ENCODE measurements around the gene SERPINA1.

Gene SERPINA1

DNA sequence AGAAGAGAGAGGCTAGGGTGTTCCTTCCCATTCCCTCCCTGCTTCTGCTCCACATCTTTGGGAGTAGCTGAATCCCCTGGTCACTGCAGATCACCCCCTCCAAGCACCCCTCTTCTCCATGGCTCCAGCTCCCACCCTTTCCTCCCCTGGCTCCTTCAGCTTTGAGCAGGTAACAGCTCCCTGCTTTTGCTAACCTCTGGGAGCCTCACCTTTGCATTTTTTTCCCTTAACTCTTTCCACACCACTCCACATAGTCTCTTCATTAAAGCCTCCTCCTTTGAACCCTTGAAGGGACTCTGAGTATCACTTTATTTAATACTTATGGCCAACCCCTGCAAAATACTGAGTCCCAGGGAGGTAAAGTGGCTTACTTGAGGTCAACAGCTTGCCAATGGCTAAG is 39.6 kb downstream of the SERPINA1 start:
- TF ChIP-seq TAF1 (IDR thresholded peaks at IDR 0.05; ENCODE audit: borderline replicate concordance, insufficient read depth, low read length), result no peak
- TF ChIP-seq SIN3A (IDR thresholded peaks at IDR 0.05; ENCODE audit: borderline replicate concordance, insufficient read depth, low read length), result no peak
- no peak for TF ChIP-seq FOXP2 (optimal IDR thresholded peaks at IDR 0.05; ENCODE audit: borderline replicate concordance, extremely low read depth, extremely low read length, insufficient read depth)
- no peak for TF ChIP-seq POLR2AphosphoS5 (IDR thresholded peaks at IDR 0.05; ENCODE audit: low read depth, low read length)
- no peak for TF ChIP-seq REST (IDR thresholded peaks at IDR 0.05; ENCODE audit: insufficient read depth in 1 of 2, low read depth in 2 of 2, low read length in 2 of 2)

DNA sequence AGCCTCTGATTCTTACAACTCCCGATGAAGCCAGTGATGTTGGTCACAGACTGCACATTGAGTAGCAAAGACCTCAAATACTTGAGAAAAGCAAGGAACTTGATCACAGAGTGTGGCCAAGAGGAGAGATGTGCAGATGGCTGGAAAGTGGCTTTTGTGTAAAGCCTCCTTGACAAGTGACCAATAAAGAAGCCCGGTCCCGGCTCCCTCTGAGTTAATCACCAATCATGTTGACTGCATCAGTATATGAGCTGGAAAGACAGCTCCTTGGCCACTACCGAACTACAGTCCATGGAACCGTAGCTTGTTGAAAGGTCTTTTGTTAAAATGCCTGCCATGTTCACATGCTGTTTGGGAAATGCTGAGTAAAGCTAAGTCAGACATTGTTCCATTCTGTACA is 41.6 kb downstream of the SERPINA1 start:
- no peak for TF ChIP-seq POLR2AphosphoS5 (IDR thresholded peaks at IDR 0.05; ENCODE audit: low read depth, low read length)
- TF ChIP-seq FOXP2 (optimal IDR thresholded peaks at IDR 0.05; ENCODE audit: borderline replicate concordance, extremely low read depth, extremely low read length, insufficient read depth), result no peak

DNA sequence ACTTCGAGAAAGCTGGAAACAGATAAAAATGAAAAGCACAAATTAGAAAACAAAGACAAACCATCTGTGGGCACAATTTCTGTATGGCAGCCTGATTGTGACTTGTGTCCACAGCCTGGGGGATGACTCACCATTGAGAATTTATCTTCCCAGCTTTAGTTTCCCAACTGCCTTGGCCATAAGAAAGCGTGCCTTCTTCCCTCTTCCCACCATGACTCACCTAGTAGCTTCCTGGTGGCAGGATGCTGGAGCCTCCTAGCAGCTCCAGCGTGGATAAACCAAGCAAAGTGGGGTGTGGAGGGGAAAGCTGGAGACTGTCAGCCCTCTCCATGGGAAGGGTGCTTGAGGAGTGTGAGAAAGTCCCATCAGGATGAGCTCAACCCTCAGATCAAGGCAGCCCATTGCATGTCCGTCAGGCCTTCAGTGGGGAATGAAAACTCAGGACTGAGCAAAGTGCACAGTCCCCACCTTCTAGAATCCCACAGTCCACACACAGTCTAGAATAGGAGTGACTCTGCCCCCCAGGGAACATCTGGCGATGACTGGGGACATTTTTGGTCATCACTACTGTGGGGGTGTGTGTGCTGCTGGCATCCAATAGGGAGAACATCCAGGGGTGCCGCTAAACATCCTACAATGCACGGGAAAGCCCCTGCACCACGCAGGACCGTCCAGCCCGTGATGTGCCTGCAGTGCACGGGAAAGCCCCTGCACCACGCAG is 42.9 kb downstream of the SERPINA1 start:
- no peak for TF ChIP-seq REST (IDR thresholded peaks at IDR 0.05; ENCODE audit: insufficient read depth in 1 of 2, low read depth in 2 of 2, low read length in 2 of 2)

- TF ChIP-seq POLR2AphosphoS5 (IDR thresholded peaks at IDR 0.05; ENCODE audit: low read depth, low read length) (no peak), REST (IDR thresholded peaks at IDR 0.05; ENCODE audit: insufficient read depth in 1 of 2, low read depth in 2 of 2, low read length in 2 of 2) (no peak), FOXP2 (optimal IDR thresholded peaks at IDR 0.05; ENCODE audit: borderline replicate concordance, extremely low read depth, extremely low read length, insufficient read depth) (no peak), SIN3A (IDR thresholded peaks at IDR 0.05; ENCODE audit: borderline replicate concordance, insufficient read depth, low read length) (no peak), TAF1 (IDR thresholded peaks at IDR 0.05; ENCODE audit: borderline replicate concordance, insufficient read depth, low read length) (no peak)
These were observed 44.0 kb downstream of the SERPINA1 start for GRCh38 chr14:94344389-94344788.

GRCh38 chr14:94343238-94344005 is 45.0 kb downstream of the SERPINA1 start:
- no peak for TF ChIP-seq POLR2AphosphoS5 (IDR thresholded peaks at IDR 0.05; ENCODE audit: low read depth, low read length)
- no peak for TF ChIP-seq TAF1 (IDR thresholded peaks at IDR 0.05; ENCODE audit: borderline replicate concordance, insufficient read depth, low read length)
- TF ChIP-seq FOXP2 (optimal IDR thresholded peaks at IDR 0.05; ENCODE audit: borderline replicate concordance, extremely low read depth, extremely low read length, insufficient read depth), result no peak
- TF ChIP-seq REST (IDR thresholded peaks at IDR 0.05; ENCODE audit: insufficient read depth in 1 of 2, low read depth in 2 of 2, low read length in 2 of 2), result no peak
- no peak for TF ChIP-seq SIN3A (IDR thresholded peaks at IDR 0.05; ENCODE audit: borderline replicate concordance, insufficient read depth, low read length)

Data from PFSK-1 (cell line).